Activated CD8-positive, alpha-beta memory T cell treated with anti-CD3 and anti-CD28 coated beads for 36 hours (primary cell): ENCODE measurements around the gene PAIP2. TPM values are rescaled to one million over a fixed set of nuclear protein-coding genes. Genes with fewer than 3 reads are reported as not detected.
"Not testable (repeated sequence)": the region's sequence is repeated elsewhere in the genome, so short reads cannot be mapped to it uniquely, and the experiment has no call there.

Source experiments
- CTCF ChIA-PET: fragments of 350-600 bp; sonication (Branson Sonifier 250); formaldehyde crosslinking; loops from one replicate; lab custom pipeline; 2021; ENCODE audit warnings: antibody characterized with exemption; lab: Charles Lee
- POLR2A ChIA-PET: fragments of 350-600 bp; sonication (Branson Sonifier 250); formaldehyde crosslinking; loops from one replicate; lab custom pipeline; 2021; ENCODE audit warnings: antibody characterized with exemption; lab: Charles Lee
- total RNA-seq, 2 experiments: library from RNA; stranded (reverse); gene quantifications; one replicate each; pipeline ENCODE4 v1.2.3, GENCODE V29; 2021

Gene PAIP2
- total RNA-seq, 2 experiments from 2014 or later: 83.6 to 84.1 TPM

DNA sequence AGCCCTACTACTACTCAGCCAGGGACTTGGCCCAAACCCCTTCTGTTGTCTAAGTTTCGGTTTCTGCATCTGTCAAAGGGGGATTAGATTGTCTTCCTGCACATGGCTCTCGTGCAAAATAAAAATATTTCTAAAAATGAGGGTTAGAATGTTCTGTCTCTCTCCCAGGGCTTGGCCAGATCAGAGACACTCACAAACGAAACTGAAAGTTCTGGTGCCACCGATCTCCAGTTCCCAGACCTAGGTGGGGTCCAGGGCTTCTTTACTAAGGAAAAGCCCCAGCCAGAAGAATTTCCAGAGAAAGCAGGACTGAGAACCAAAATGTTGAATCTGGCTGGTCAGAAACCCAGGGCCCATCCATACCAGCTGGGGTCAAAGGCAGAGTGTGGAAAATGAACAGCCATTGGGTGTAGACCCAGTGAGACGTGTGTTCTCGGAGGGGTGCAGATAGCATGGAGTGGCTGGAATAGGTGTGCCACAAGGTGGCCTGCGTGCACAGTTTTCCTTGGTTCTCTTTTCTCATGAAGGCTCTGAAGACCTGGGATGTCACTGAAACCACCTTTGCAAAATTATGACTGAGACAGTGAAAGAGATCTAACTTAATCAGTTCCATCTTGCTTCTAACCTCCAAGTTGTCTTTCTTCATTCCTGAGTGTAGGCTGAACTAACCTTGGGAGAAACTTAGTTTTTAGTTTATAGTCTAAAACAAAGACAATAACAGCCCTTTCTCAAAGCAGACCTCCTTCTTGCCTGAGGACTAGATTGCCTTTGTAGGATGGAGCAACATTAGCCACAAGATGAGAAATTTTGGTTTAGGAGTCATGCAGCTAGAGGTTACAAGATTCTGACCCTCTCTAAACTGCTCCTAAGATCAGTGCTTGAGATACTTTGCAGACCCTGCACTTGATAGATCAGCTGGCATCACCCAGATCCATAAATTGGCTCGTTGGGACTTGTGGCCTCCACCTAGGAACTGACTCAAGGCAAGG lies 43.7 kb downstream of the PAIP2 start:
- CTCF ChIA-PET: no interaction called here
- POLR2A ChIA-PET: no interaction called here

DNA sequence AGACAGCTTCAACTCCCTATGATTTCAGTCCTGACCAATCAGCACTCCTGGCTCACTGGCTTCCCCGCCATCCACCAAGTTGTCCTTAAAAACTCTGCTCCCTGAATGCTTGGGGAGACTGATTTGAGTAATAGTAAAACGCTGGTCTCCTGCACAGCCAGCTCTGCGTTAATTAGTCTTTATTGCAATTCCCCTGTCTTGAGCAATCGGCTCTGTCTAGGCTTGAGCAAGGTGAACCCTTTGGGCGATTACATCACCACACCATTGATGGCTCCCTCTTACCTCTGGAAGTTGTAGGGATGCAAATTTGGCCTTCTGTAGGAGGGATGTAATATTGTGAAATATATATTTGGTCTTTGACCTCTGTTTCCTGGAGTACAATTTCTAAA lies 44.4 kb downstream of the PAIP2 start:
- CTCF ChIA-PET: interaction anchor here (1.3 kb wide), 1 partner anchor 45 kb away, joined by 3 read pairs; no protein-coding TSS in a partner anchor
- POLR2A ChIA-PET: no interaction called here

DNA sequence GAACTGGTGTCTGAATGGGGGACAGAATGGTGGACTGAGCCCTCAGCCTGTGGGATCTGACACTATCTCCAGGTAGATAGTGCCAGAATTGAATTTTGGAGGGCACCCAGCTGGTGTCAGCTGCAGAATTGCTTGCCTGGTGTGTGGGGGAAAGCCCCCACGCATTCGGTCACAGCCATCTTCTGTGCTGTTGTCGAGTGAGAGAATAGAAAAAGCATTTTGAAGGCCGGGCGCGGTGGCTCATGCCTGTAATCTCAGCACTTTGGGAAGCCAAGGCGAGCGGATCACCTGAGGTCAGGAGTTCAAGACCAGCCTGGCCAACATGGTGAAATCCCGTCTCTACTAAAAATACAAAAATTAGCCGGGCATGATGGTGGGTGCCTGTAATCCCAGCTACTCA lies 45.3 kb downstream of the PAIP2 start:
- CTCF ChIA-PET: interaction anchor here (0.8 to 1.3 kb wide), 2 partner anchors 45 to 46 kb away, joined by 3 read pairs; partner anchors contain the start of gene PAIP2
- POLR2A ChIA-PET: not testable (repeated sequence)

DNA sequence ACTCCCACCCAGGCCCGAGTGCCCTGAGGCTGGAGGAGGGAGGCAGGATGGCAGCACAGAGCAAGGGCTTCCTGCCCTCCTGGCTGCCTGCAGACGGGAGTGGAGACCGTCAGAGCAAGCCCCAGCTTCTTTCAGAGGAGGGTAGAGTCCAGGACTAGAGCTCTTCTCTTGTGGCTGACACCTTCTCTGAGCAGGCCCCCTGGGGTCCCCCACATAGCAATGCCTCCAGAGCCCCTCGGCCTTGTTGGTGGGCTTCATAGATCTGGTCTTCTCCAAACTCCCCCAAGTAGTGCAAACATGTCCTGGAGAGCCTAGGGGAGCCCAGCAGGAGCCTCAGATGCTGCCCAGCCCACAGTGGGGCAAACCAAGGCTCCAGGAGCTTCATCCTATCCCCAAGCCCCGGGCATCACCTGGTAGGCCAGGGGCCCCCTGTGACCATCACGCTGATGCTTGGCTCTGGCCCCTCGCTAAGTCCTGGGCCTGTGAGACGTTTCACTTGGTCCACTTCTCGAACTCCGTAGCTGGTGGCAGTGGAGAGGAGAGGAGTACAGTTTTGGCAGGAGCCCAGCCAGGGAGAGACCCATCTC lies 46.0 kb downstream of the PAIP2 start:
- ChIA-PET POLR2A (interaction anchor here (1.3 kb wide), 1 partner anchor 46 kb away, joined by 10 read pairs; the partner anchor contains the start of gene PAIP2), CTCF (interaction anchor here (0.5 to 0.8 kb wide), 2 partner anchors 46 to 864 kb away, joined by 3 read pairs; partner anchors contain the start of gene PAIP2)

DNA sequence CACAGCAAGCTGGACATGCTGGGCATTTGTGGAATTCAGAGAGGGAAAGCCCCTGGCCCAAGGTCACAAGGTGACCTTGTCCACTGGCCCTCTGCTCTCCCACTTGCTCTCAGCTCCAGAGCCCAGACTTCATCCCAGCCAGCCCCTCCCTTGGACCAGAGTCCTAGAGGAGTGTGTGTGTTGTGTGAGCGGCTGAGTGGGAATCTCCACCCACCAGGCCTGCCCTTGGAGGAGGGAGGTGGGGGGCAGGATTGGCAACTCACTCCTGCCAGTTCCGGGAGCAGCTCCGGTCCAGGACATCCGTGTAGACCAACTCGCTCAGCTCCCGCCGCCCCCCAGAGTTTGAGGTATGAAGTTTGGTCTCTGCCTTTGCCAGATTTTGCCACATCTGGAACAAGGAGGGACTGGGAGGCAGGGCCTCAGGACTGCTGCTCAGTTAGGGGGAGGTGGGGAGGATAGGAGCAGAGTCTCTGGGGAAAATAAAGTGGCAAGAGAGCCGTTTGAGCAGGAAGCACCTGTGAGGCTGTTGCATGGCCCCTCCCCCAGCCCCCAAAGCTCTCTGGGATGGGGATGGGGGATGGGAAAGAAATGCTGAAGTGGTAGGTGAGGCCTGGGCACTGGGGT lies 46.7 kb downstream of the PAIP2 start:
- POLR2A ChIA-PET: interaction anchor here (1.3 kb wide), 1 partner anchor 46 kb away, joined by 10 read pairs; the partner anchor contains the start of gene PAIP2
- CTCF ChIA-PET: interaction anchor here (0.5 to 0.8 kb wide), 2 partner anchors 13 to 865 kb away, joined by 3 to 4 read pairs; no protein-coding TSS in a partner anchor

DNA sequence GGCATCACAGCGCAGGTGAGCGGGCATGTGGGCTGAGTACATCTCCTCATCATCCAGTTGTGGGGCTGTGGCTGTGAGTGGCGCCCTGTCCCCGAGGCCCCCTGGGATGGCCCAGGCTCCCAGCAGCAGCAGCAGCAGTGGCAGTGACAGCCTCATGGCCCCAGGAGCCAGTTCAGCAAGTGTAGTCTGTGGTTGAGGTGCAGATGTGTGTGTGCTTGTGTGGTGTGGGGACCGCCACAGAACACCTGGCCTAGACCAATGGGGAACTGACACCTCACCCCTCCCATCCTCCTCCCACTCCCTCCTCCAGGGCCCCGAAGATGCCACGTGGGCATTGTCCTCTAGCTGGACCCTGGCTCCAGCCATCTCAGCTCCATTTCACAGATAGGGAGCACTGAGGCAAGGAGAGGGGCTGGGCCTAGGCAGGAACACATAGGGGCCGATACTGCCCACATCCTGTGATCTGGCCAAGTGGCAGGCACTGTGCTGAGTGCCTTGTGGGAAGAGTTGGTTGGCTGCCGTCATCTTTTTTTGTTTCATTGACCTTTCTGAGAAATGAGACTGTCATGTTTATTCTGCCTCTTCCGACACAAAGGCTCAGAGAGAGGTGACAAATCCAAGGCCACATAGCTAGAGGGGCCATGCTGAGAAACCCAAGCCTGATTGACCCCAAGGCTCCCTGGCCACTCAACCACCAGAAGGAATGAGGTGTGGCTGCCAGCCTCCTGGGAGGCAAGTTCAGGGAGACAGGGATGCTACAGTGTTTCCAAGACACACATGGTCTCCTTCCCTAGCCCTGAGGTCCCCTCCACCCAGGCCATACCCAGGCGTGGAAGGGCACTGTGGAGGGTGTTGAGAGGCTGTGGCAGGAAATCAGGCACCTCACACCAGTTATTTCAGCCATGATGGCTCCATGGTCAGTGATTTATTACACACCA lies 48.3 kb downstream of the PAIP2 start, which contains the start of gene MZB1:
MZB1 (minus strand) TSS at position 213 of the 938 bp plus-strand sequence; CDS start at position 156, 57 bp downstream.
- POLR2A ChIA-PET: interaction anchor here (0.5 to 1.7 kb wide), 7 partner anchors 16 to 139 kb away, joined by 3 to 10 read pairs (median 4); partner anchors contain the start of gene PAIP2
- CTCF ChIA-PET: interaction anchor here (1.0 to 3.4 kb wide), 3 partner anchors 12 to 48 kb away, joined by 3 to 23 read pairs (median 3); partner anchors contain the start of genes PAIP2 and SPATA24

DNA sequence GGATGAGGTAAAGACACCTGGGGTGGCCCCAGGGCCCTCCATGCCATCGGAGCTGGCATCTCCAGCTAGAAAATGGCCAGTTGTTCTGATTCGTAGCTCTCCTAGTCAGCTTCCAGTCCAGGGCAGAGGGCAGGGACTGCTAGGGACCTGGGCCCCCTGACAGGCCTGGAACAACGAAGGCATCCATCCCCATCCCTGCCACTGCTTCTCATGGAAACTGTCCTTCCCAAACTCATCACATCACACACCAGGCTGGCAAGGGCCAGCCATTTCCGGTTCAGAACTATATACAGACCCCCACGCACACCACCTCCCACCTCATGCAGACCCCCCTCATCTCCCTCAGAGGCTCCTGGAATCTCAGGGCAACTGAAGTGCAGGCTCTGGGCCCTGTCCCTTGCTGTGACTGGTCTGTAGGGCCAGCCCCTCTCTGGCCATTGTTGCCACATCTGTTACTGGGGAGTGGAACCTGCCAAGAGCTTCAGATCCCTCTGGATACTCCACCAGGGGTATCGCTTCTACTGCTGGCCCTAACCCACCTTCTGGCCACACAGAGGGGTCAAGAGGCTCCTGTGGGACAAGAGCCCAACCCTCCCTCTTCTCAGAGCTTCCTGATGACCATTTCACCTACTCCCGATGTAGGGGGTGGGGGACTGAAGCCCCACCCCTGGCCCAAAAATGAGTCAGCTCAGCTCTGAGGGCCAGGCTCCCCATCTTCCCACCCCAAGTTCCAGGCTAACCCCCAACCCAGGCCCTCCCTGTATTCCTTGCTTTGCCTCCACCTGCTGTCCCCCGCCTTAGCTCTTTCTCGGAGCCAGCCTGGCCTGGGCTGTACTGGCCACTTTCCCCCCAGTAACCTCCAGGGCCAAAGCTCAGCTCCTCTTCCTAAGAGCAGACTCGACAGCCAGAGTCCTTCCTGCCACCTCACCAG lies 49.2 kb downstream of the PAIP2 start:
- CTCF ChIA-PET: interaction anchor here (0.6 to 3.4 kb wide), 5 partner anchors 12 to 193 kb away, joined by 3 to 23 read pairs (median 3); partner anchors contain the start of gene SPATA24

DNA sequence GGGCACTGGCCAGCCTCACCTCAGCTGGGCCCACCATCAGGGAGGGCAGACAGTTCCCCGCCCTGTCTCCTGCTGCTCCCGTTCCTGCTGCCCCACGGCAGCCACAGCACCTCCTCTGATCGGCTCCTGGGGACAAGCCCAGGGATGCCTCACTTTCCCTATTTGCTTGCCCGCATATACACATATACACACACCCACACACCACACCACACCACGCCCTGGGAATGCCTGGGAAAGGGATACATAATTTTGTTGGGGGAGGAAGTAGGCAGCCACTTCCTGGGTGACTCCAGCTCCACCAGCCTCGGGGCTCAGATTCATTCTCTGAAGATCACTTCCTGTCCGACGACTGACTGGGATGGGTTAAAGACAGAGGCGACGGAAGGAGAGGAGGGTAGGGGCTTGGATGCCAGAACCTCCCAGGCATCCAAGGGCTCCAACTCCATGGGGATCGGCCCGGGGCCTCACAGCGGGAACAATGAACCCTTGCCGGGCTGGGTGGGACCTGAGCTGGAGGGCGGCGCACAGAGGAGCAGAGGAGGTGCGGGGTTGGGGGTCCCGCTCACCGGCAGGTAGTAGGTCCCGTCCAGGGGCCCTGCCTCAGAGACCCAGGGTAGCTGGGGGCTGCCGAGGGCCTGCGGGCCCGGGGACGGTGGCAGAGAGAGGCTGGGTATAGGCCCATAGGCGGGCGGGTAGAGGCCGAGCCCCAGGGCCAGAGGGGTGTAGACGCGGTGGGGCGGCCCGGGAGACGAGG lies 50.1 kb downstream of the PAIP2 start:
- POLR2A ChIA-PET: interaction anchor here (0.5 to 2.6 kb wide), 9 partner anchors 12 to 241 kb away, joined by 3 to 9 read pairs (median 4); partner anchors contain the start of genes DNAJC18, PAIP2 and SPATA24

More for the DNA sequence above, 49.2 kb downstream of the PAIP2 start:
- POLR2A ChIA-PET: interaction anchor here (0.5 to 2.6 kb wide), 13 partner anchors 13 to 242 kb away, joined by 3 to 10 read pairs (median 4); partner anchors contain the start of genes DNAJC18, PAIP2, SPATA24 and STING1

DNA sequence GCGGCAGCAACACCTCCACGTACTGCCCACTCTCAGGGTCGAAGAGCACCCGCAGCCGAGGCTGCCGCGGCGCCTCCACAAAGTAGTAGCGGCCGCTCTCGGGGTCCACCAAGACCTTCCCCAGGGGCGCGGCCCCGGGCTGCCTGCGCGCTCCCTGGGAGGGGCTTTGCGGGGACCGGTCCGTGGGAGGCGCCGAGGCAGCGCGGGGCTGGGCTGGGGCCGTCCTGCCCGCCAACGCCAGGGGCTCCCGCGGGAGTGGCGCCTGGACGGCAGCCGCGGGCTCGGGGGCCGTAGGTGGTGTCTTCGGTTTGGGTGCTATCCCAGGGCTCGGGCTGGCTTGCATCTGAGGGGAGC lies 50.6 kb downstream of the PAIP2 start:
- POLR2A ChIA-PET: interaction anchor here (1.1 to 2.6 kb wide), 3 partner anchors 12 to 98 kb away, joined by 3 to 9 read pairs (median 8); partner anchors contain the start of gene SPATA24
- CTCF ChIA-PET: interaction anchor here (0.6 to 3.4 kb wide), 13 partner anchors 11 to 842 kb away, joined by 3 to 23 read pairs (median 4); partner anchors contain the start of genes DNAJC18, MATR3 and SPATA24

More for the DNA sequence above, 50.1 kb downstream of the PAIP2 start:
- CTCF ChIA-PET: interaction anchor here (0.6 to 3.4 kb wide), 13 partner anchors 11 to 842 kb away, joined by 3 to 23 read pairs (median 3); partner anchors contain the start of genes DNAJC18, MATR3 and SPATA24

DNA sequence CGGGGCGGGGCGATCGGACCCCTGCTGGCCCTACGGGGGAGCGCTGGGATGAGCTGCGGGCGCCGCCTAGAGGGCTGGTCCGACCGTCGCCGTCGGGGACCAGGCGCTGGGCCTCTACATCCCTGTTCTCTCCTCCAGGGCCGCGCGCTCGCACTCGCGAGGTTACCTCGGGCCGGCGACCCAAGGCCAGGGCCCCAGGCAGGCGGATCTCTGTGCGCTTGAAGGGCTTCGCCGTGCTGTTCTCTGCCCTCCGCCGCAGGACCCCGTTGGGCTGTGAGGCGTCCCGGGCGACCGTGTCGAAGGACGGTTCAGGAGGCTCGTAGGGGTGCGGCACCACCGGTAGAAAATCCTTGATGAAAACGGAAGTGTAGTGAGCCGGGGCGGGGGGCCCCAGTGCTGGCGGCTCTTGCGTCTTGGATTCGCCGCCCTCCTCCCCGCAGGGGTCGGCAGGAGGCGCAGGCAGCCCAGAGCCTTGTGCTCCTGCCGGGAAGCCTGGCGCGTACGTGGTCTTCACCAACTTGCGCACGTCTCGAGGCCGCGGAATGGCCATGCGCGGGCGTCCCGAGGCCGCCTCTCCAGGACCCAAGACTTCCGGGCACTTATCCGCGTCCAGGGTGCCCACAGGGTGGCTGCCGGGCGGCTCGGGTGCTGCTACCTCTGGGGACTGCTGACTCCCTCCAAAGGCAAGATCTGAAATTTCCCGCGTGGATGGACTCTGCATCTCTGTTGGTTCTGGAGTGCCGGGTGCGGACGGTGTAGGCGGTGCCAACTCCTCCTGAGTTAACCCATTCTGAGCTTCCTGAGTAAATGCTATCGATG lies 51.2 kb downstream of the PAIP2 start:
- ChIA-PET CTCF (interaction anchor here (0.5 to 3.4 kb wide), 14 partner anchors 10 to 843 kb away, joined by 3 to 23 read pairs (median 4); partner anchors contain the start of genes DNAJC18, MATR3, SPATA24 and STING1), POLR2A (interaction anchor here (0.5 to 2.6 kb wide), 3 partner anchors 51 to 98 kb away, joined by 3 to 9 read pairs (median 4); no protein-coding TSS in a partner anchor)

DNA sequence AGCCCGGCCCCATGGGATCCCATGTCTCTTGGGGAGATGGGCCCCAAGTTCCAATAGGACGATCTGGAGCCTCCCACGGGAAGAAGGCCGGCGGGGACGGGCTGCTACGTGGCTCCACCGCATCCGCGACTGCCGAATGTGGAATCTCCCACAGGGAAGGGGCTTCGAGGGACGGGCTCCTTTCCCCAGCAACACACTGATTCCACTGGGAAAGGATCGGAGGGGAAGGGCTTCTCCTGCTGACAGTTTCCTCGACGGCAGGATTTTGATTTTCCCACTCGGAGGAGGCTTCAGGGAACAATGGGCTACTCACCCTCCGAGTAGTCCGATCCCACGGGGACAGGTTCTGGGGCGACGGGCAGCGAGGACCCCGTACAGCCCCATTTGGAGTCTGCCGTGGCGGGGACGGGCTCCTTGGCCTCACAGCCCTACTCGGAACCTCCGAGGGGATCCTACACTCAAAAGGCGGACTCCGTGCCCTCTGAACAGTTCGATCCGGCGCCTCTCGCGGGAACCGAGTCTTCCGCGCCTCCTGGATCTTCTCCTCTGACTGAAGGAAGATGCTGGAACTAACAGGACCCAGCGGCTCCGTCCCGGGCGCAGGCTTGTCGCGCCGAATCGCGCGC lies 52.0 kb downstream of the PAIP2 start:
- ChIA-PET CTCF (interaction anchor here (0.5 to 3.4 kb wide), 10 partner anchors 9 to 317 kb away, joined by 3 to 23 read pairs (median 4); partner anchors contain the start of genes SPATA24 and STING1), POLR2A (interaction anchor here (0.5 kb wide), 1 partner anchor 51 kb away, joined by 4 read pairs; no protein-coding TSS in a partner anchor)

DNA sequence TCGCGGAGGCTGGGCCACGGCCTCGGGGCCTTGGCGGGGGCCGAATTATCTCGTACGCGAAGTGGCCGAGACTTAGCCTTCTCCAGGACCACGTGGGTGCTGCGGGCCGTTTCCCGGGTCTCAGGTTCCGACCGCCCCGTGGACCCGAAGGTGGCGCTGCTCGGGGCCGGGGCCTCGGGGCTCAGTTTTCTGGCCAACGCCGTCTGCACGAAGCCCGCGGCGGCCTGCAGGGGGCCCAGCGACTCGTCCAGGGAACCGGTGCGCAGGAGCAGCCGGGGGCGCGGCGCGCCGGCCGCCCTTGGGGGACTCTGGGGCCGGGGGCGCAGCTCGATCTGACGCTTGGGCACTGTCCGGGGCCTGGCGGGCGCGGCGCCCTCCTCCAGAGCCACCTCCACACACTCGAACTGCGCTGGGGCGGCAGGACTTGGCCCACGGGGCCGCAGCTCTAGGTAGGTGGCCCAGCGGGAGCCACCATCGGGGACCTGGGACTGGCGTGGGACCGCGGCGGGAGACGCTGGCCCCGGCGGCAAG lies 52.5 kb downstream of the PAIP2 start:
- ChIA-PET CTCF (interaction anchor here (0.9 to 1.8 kb wide), 5 partner anchors 9 to 125 kb away, joined by 3 to 4 read pairs (median 4); partner anchors contain the start of gene SPATA24), POLR2A (no interaction called here)
